ENCODE measurements around the gene MPDZ.

MPDZ gene

DNA sequence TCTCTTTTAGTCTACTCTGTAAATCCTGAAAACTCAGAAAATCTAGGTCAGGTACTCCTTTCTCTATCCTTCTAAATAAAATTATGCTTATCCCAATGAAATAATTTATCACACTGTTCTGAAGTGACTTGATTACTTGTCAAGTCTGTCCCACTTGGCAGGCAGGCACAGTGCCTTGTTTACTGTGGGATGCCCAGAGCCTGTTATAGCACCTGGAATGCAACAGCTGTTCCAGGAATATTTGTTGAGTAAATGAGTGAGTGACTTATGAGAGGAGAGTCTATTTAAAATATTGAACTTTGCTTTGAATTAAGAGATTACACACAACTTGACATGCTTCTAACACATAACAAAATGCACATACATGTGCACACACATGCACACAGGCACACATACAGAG is 130.0 kb downstream of the MPDZ start:
- no peak overlapping the region for H3K4me3 ChIP-seq (replicated peaks; ENCODE audit: insufficient read depth, low read length)
- no peaks in the 10 kb centered on the region for H3K27me3 ChIP-seq (ENCODE audit: insufficient read depth, poor library complexity, severe bottlenecking)
- no peak for DNase-seq (ENCODE audit: low read depth in 1 of 2, low spot score in 1 of 2)
- TF ChIP-seq SPI1 (IDR thresholded peaks at IDR 0.05; ENCODE audit: borderline replicate concordance, low read depth) (no peak), POLR2AphosphoS5 (IDR thresholded peaks at IDR 0.05; ENCODE audit: low read depth) (no peak), GABPA (IDR thresholded peaks at IDR 0.05; ENCODE audit: low read depth) (no peak)
- TF ChIP-seq, protein P1, sequence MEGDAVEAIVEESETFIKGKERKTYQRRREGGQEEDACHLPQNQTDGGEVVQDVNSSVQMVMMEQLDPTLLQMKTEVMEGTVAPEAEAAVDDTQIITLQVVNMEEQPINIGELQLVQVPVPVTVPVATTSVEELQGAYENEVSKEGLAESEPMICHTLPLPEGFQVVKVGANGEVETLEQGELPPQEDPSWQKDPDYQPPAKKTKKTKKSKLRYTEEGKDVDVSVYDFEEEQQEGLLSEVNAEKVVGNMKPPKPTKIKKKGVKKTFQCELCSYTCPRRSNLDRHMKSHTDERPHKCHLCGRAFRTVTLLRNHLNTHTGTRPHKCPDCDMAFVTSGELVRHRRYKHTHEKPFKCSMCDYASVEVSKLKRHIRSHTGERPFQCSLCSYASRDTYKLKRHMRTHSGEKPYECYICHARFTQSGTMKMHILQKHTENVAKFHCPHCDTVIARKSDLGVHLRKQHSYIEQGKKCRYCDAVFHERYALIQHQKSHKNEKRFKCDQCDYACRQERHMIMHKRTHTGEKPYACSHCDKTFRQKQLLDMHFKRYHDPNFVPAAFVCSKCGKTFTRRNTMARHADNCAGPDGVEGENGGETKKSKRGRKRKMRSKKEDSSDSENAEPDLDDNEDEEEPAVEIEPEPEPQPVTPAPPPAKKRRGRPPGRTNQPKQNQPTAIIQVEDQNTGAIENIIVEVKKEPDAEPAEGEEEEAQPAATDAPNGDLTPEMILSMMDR (IDR thresholded peaks at IDR 0.05; ENCODE audit: insufficient read depth, low read length), result no peak
- TF ChIP-seq, protein P2, sequence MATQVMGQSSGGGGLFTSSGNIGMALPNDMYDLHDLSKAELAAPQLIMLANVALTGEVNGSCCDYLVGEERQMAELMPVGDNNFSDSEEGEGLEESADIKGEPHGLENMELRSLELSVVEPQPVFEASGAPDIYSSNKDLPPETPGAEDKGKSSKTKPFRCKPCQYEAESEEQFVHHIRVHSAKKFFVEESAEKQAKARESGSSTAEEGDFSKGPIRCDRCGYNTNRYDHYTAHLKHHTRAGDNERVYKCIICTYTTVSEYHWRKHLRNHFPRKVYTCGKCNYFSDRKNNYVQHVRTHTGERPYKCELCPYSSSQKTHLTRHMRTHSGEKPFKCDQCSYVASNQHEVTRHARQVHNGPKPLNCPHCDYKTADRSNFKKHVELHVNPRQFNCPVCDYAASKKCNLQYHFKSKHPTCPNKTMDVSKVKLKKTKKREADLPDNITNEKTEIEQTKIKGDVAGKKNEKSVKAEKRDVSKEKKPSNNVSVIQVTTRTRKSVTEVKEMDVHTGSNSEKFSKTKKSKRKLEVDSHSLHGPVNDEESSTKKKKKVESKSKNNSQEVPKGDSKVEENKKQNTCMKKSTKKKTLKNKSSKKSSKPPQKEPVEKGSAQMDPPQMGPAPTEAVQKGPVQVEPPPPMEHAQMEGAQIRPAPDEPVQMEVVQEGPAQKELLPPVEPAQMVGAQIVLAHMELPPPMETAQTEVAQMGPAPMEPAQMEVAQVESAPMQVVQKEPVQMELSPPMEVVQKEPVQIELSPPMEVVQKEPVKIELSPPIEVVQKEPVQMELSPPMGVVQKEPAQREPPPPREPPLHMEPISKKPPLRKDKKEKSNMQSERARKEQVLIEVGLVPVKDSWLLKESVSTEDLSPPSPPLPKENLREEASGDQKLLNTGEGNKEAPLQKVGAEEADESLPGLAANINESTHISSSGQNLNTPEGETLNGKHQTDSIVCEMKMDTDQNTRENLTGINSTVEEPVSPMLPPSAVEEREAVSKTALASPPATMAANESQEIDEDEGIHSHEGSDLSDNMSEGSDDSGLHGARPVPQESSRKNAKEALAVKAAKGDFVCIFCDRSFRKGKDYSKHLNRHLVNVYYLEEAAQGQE (IDR thresholded peaks at IDR 0.05; ENCODE audit: insufficient replicate concordance, low read depth), result no peak
- no peak overlapping the region for H3K27ac ChIP-seq (replicated peaks)

DNA sequence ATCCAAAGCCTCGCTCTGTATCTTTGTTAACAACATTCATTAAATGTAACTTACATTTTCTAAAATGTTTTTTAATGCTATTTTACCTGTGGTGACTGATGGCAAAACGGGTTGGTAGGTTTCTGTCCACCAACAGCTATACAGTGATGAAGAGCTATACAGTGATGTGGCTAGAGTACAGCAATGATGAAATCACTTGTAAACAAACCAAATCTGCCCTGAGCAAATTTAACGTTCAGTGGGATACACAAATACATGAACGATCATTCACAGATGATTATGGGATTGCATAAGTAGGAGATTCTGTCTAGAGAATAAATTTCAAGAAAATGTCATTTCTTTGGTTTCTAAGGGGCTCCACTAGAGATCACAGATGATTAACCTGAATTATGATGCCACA is 132.7 kb downstream of the MPDZ start:
- no peak overlapping the region for H3K27ac ChIP-seq (replicated peaks)
- H3K27me3 ChIP-seq (ENCODE audit: insufficient read depth, poor library complexity, severe bottlenecking), result no peaks in the 10 kb centered on the region
- DNase-seq (ENCODE audit: low read depth in 1 of 2, low spot score in 1 of 2), result no peak
- TF ChIP-seq POLR2AphosphoS5 (IDR thresholded peaks at IDR 0.05; ENCODE audit: low read depth) (no peak), SPI1 (IDR thresholded peaks at IDR 0.05; ENCODE audit: borderline replicate concordance, low read depth) (no peak), GABPA (IDR thresholded peaks at IDR 0.05; ENCODE audit: low read depth) (no peak)
- TF ChIP-seq, protein P1 (IDR thresholded peaks at IDR 0.05; ENCODE audit: insufficient read depth, low read length), result no peak
- TF ChIP-seq, protein P2 (IDR thresholded peaks at IDR 0.05; ENCODE audit: insufficient replicate concordance, low read depth), result no peak
- no peak overlapping the region for H3K4me3 ChIP-seq (replicated peaks; ENCODE audit: insufficient read depth, low read length)

DNA sequence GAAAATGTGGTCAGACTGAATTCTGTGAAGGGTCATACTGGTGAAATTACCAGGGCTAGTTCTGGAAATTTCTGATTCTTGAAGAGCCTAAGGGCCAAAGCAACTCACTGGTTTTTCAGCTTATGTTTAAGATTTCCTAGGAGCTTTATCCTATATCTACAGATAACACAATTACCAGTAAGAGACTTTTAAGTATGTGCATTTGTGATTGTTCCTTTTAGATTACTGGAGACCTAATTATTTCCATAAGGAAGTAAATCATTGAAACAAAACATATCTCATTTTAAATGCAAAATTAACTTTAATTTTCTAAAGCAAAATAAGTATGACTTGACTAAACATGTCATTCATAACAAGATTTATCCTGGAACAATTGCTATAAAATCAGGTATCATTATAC is 134.2 kb downstream of the MPDZ start:
- no peak for TF ChIP-seq GABPA (IDR thresholded peaks at IDR 0.05; ENCODE audit: low read depth)
- no peak for TF ChIP-seq POLR2AphosphoS5 (IDR thresholded peaks at IDR 0.05; ENCODE audit: low read depth)
- TF ChIP-seq, protein P2 (IDR thresholded peaks at IDR 0.05; ENCODE audit: insufficient replicate concordance, low read depth), result no peak
- TF ChIP-seq, protein P1 (IDR thresholded peaks at IDR 0.05; ENCODE audit: insufficient read depth, low read length), result no peak
- TF ChIP-seq SPI1 (IDR thresholded peaks at IDR 0.05; ENCODE audit: borderline replicate concordance, low read depth), result no peak
- Histone ChIP-seq H3K4me3 (replicated peaks; ENCODE audit: insufficient read depth, low read length) (no peak overlapping the region), H3K27me3 (ENCODE audit: insufficient read depth, poor library complexity, severe bottlenecking) (no peaks in the 10 kb centered on the region), H3K27ac (replicated peaks) (no peak overlapping the region)
- DNase-seq (ENCODE audit: low read depth in 1 of 2, low spot score in 1 of 2), result no peak

Data from HL-60 (cell line).